ENCODE measurements around the gene ACCS.

Gene ACCS

GRCh38 chr11:44058275-44058674, 7.8 kb upstream of the ACCS start:
- TF ChIP-seq CTCF (conservative IDR thresholded peaks at IDR 0.05; ENCODE audit: low read length) = no peak
- no peak for DNase-seq (ENCODE audit: low read depth)
- H3K4me3 ChIP-seq (ENCODE audit: low read length) = no peak overlapping the region

GRCh38 chr11:44065161-44065661, 859 bp upstream of the ACCS start:
- TF ChIP-seq CTCF (conservative IDR thresholded peaks at IDR 0.05; ENCODE audit: low read length) = no peak
- peak overlapping the region; percentile 77 for H3K4me3 ChIP-seq (ENCODE audit: low read length)
- DNase-seq (ENCODE audit: low read depth) = peak; percentile 27

- TF ChIP-seq CTCF (conservative IDR thresholded peaks at IDR 0.05; ENCODE audit: low read length) = no peak
- H3K4me3 ChIP-seq (ENCODE audit: low read length) = peak overlapping the region; percentile 77
- DNase-seq (ENCODE audit: low read depth) = peak; percentile 65
Observed at GRCh38 chr11:44066732-44067141, 667 bp downstream of the ACCS start.

- TF ChIP-seq CTCF (conservative IDR thresholded peaks at IDR 0.05; ENCODE audit: low read length) = no peak
- peak overlapping the region; percentile 77 for H3K4me3 ChIP-seq (ENCODE audit: low read length)
- DNase-seq (ENCODE audit: low read depth) = no peak
Observed at GRCh38 chr11:44067266-44067665, 1.2 kb downstream of the ACCS start.

- TF ChIP-seq CTCF (conservative IDR thresholded peaks at IDR 0.05; ENCODE audit: low read length) = no peak
- no peak for DNase-seq (ENCODE audit: low read depth)
Observed at GRCh38 chr11:44068180-44068579, 2.1 kb downstream of the ACCS start.

GRCh38 chr11:44071157-44071556, 5.1 kb downstream of the ACCS start:
- TF ChIP-seq CTCF (conservative IDR thresholded peaks at IDR 0.05; ENCODE audit: low read length) = no peak
- no peak for DNase-seq (ENCODE audit: low read depth)
- H3K4me3 ChIP-seq (ENCODE audit: low read length) = no peak overlapping the region

More at GRCh38 chr11:44068180-44068579, 2.1 kb downstream of the ACCS start:
- no peak overlapping the region for H3K4me3 ChIP-seq (ENCODE audit: low read length)

- H3K4me3 ChIP-seq (ENCODE audit: low read length) = no peak overlapping the region
- no peak for DNase-seq (ENCODE audit: low read depth)
- TF ChIP-seq CTCF (conservative IDR thresholded peaks at IDR 0.05; ENCODE audit: low read length) = no peak
Observed at GRCh38 chr11:44072757-44073658, 6.9 kb downstream of the ACCS start.
